GM12878 (cell line): Measurements from ENCODE around the gene PCDH15. TPM values are rescaled to one million over a fixed set of nuclear protein-coding genes. Genes with fewer than 3 reads are reported as not detected.

Source experiments
- ATF7 ChIP-seq: fragments of 450-650 bp; IDR thresholded peaks from 2 replicates; pipeline ENCODE4 v1.6.1; 2016; ENCODE audit warnings: low read depth, mild to moderate bottlenecking
- BACH1 ChIP-seq: fragments of 450-650 bp; IDR thresholded peaks from 2 replicates; pipeline ENCODE4 v1.6.1; 2017; ENCODE audit warnings: mild to moderate bottlenecking, borderline replicate concordance
- BCL11A ChIP-seq: IDR thresholded peaks from 2 replicates; pipeline ENCODE4 v1.6.1; 2011; ENCODE audit warnings: low read depth, low read length
- CBFB ChIP-seq: IDR thresholded peaks from 2 replicates; pipeline ENCODE4 v1.6.1; 2016; ENCODE audit warnings: antibody characterized with exemption, low read depth
- CREB1 ChIP-seq: IDR thresholded peaks from 2 replicates; pipeline ENCODE4 v1.6.1; 2012; ENCODE audit warnings: low read depth, mild to moderate bottlenecking, inconsistent platforms
- ETV6 ChIP-seq, 2 experiments: fragments of 450-650 bp in 1 of 2; IDR thresholded peaks in 1 of 2; conservative IDR thresholded peaks in 1 of 2; 2 replicates each; pipeline ENCODE4 v1.6.1; 2014; ENCODE audit warnings: antibody characterized with exemption in 1 of 2, borderline replicate concordance in 1 of 2, low read depth in 1 of 2, mild to moderate bottlenecking in 1 of 2, moderate library complexity in 1 of 2
- FOS ChIP-seq: IDR thresholded peaks from 3 replicates; pipeline ENCODE4 v1.6.1; 2011; ENCODE audit warnings: borderline replicate concordance; ENCODE audit not compliant: insufficient read length; ENCODE audit errors: extremely low read depth
- IKZF2 ChIP-seq, 2 experiments: fragments of 450-650 bp; IDR thresholded peaks; 2 replicates each; pipeline ENCODE4 v1.6.1; 2017; ENCODE audit warnings: mild to moderate bottlenecking in 2 of 2, moderate library complexity in 2 of 2
- JUNB ChIP-seq: IDR thresholded peaks from 2 replicates; pipeline ENCODE4 v1.6.1; 2016; ENCODE audit warnings: antibody characterized with exemption, mild to moderate bottlenecking
- JUND ChIP-seq: IDR thresholded peaks from 2 replicates; pipeline ENCODE4 v1.6.1; 2012; ENCODE audit warnings: low read depth, mild to moderate bottlenecking, low read length, improper control_type of control experiment, moderate library complexity
- MEF2B ChIP-seq: fragments of 450-650 bp; IDR thresholded peaks from 2 replicates; pipeline ENCODE4 v1.6.1; 2018; ENCODE audit warnings: mild to moderate bottlenecking, moderate library complexity; ENCODE audit not compliant: partially characterized antibody, poor library complexity, severe bottlenecking
- MTA3 ChIP-seq: IDR thresholded peaks from 2 replicates; pipeline ENCODE4 v1.6.1; 2012; ENCODE audit warnings: low read length, inconsistent platforms, borderline replicate concordance
- NBN ChIP-seq: fragments of 450-650 bp; IDR thresholded peaks from 2 replicates; pipeline ENCODE4 v1.6.1; 2016
- NFYB ChIP-seq: IDR thresholded peaks from 2 replicates; pipeline ENCODE4 v1.6.1; 2011; ENCODE audit warnings: low read depth, mild to moderate bottlenecking, low read length, improper control_type of control experiment, moderate library complexity; ENCODE audit not compliant: insufficient read depth
- SREBF1 ChIP-seq: IDR thresholded peaks from 2 replicates; pipeline ENCODE4 v1.6.1; 2012; ENCODE audit warnings: mild to moderate bottlenecking, low read length
- SRF ChIP-seq, 2 experiments: IDR thresholded peaks; 2 replicates each; pipeline ENCODE4 v1.6.1; 2011; ENCODE audit warnings: low read depth in 2 of 2, low read length in 2 of 2, mild to moderate bottlenecking in 1 of 2, moderate library complexity in 1 of 2
- ZBED1 ChIP-seq: IDR thresholded peaks from 2 replicates; pipeline ENCODE4 v1.6.1; 2016; ENCODE audit warnings: borderline replicate concordance
- ZNF217 ChIP-seq: fragments of 450-650 bp; IDR thresholded peaks from 2 replicates; pipeline ENCODE4 v1.6.1; 2017; ENCODE audit warnings: antibody characterized with exemption, mild to moderate bottlenecking
- ZZZ3 ChIP-seq: IDR thresholded peaks from 2 replicates; pipeline ENCODE4 v1.6.1; 2011; ENCODE audit warnings: low read depth; ENCODE audit not compliant: control insufficient read depth, insufficient read length
- polyA plus RNA-seq, 11 experiments: library from polyadenylated mRNA; depleted of rRNA in 4 of 11; unstranded in 6 of 11; stranded (reverse) in 5 of 11; fragments of >200 nt; fragmentation: Nextera tagmentation in 4 of 11; fragmentation: Illumina TruSeq in 1 of 11; extraction: Ambion mirVana in 4 of 11; extraction: Trizol in 1 of 11; gene quantifications; 1 replicate in 1 of 11; 2 replicates in 10 of 11; pipeline versions ENCODE4 v1.2.1 to v1.2.3, GENCODE V29; 2011 to 2016; ENCODE audit warnings: inconsistent platforms in 2 of 11, missing spikeins in 2 of 11, low read depth in 1 of 11
- total RNA-seq, 4 experiments: library from RNA; depleted of rRNA in 3 of 4; stranded (reverse); fragments of >200 nt in 3 of 4; fragmentation: Illumina TruSeq in 1 of 4; extraction: Trizol in 1 of 4; gene quantifications; 2 replicates each; pipeline versions ENCODE4 v1.2.1 to v1.2.3, GENCODE V29; 2013 to 2021
- TF ChIP-seq, protein P1 (sequence below): IDR thresholded peaks from 2 replicates; pipeline ENCODE4 v1.6.1; 2012; ENCODE audit warnings: low read depth, low read length, improper control_type of control experiment
- TF ChIP-seq, protein P2 (sequence below): fragments of 450-650 bp; IDR thresholded peaks from 2 replicates; pipeline ENCODE4 v1.6.1; 2017; ENCODE audit warnings: low read depth, mild to moderate bottlenecking, moderate library complexity
- TF ChIP-seq, protein P3 (sequence below): fragments of 450-650 bp; IDR thresholded peaks from 2 replicates; pipeline ENCODE4 v1.6.1; 2016; ENCODE audit warnings: mild to moderate bottlenecking, moderate library complexity, borderline replicate concordance
- TF ChIP-seq, protein P4 (sequence below): IDR thresholded peaks from 2 replicates; pipeline ENCODE4 v1.6.1; 2011; ENCODE audit warnings: low read depth, mild to moderate bottlenecking, low read length, moderate library complexity, borderline replicate concordance; ENCODE audit errors: extremely low read depth
- TF ChIP-seq, protein P5 (sequence below): IDR thresholded peaks from 2 replicates; pipeline ENCODE4 v1.6.1; 2011; ENCODE audit warnings: low read depth, low read length, improper control_type of control experiment, borderline replicate concordance

The PCDH15 gene
- total and polyA plus RNA-seq, 10 of the 15 experiments (the other 5 are each of a cell fraction or from before 2014, with no cell fraction given), result 0.03 to 0.52 (median 0.07) TPM; not detected in 6

DNA sequence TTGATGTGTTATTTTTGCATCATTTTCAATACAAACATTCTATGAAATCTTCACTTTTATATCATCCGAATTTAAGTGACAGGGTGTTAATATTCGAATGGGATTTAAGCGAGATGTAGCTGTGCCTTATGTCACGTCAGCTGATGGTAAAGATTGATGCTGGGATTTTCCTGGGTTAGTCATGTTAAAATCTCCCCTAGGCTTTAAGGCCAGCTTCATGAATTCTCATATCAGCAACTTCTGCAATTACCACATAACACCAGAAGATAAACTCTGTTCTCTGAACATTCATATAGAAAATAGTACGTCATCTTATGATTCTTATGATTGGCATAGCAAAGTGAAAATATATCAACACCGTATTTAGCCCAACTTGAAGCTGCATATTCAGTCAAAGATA is 669.2 kb downstream of the PCDH15 start (continued):
- TF ChIP-seq NBN, result 0 out of 2 replicates have a peak, but pooled peaks have one; percentile 23
- TF ChIP-seq BACH1, result no peak; the same call in 1 of the 2 replicates
- TF ChIP-seq NFYB, result no peak
- TF ChIP-seq IKZF2 (IDR thresholded peaks at IDR 0.05), result peak; percentile 70 to 78; a peak in 3 of 4 replicates
- peak; percentile 97 for TF ChIP-seq ATF7
- no peak for TF ChIP-seq SRF (IDR thresholded peaks at IDR 0.05; ENCODE audit: low read depth in 2 of 2, low read length in 2 of 2)
- no peak for TF ChIP-seq ZZZ3
- TF ChIP-seq, protein P1, sequence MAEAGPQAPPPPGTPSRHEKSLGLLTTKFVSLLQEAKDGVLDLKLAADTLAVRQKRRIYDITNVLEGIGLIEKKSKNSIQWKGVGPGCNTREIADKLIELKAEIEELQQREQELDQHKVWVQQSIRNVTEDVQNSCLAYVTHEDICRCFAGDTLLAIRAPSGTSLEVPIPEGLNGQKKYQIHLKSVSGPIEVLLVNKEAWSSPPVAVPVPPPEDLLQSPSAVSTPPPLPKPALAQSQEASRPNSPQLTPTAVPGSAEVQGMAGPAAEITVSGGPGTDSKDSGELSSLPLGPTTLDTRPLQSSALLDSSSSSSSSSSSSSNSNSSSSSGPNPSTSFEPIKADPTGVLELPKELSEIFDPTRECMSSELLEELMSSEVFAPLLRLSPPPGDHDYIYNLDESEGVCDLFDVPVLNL, result no peak
- peak; percentile 48 for TF ChIP-seq MEF2B
- TF ChIP-seq, protein P2, sequence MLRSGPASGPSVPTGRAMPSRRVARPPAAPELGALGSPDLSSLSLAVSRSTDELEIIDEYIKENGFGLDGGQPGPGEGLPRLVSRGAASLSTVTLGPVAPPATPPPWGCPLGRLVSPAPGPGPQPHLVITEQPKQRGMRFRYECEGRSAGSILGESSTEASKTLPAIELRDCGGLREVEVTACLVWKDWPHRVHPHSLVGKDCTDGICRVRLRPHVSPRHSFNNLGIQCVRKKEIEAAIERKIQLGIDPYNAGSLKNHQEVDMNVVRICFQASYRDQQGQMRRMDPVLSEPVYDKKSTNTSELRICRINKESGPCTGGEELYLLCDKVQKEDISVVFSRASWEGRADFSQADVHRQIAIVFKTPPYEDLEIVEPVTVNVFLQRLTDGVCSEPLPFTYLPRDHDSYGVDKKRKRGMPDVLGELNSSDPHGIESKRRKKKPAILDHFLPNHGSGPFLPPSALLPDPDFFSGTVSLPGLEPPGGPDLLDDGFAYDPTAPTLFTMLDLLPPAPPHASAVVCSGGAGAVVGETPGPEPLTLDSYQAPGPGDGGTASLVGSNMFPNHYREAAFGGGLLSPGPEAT, result peak; percentile 96
- 0 out of 2 replicates have a peak, but pooled peaks have one; percentile 12 for TF ChIP-seq ZNF217
- TF ChIP-seq, protein P3, sequence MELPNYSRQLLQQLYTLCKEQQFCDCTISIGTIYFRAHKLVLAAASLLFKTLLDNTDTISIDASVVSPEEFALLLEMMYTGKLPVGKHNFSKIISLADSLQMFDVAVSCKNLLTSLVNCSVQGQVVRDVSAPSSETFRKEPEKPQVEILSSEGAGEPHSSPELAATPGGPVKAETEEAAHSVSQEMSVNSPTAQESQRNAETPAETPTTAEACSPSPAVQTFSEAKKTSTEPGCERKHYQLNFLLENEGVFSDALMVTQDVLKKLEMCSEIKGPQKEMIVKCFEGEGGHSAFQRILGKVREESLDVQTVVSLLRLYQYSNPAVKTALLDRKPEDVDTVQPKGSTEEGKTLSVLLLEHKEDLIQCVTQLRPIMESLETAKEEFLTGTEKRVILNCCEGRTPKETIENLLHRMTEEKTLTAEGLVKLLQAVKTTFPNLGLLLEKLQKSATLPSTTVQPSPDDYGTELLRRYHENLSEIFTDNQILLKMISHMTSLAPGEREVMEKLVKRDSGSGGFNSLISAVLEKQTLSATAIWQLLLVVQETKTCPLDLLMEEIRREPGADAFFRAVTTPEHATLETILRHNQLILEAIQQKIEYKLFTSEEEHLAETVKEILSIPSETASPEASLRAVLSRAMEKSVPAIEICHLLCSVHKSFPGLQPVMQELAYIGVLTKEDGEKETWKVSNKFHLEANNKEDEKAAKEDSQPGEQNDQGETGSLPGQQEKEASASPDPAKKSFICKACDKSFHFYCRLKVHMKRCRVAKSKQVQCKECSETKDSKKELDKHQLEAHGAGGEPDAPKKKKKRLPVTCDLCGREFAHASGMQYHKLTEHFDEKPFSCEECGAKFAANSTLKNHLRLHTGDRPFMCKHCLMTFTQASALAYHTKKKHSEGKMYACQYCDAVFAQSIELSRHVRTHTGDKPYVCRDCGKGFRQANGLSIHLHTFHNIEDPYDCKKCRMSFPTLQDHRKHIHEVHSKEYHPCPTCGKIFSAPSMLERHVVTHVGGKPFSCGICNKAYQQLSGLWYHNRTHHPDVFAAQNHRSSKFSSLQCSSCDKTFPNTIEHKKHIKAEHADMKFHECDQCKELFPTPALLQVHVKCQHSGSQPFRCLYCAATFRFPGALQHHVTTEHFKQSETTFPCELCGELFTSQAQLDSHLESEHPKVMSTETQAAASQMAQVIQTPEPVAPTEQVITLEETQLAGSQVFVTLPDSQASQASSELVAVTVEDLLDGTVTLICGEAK, result no peak
- peak; percentile 94 for TF ChIP-seq JUNB
- TF ChIP-seq BCL11A, result peak; percentile 82
- TF ChIP-seq SREBF1, result no peak
- TF ChIP-seq CBFB, result 0 out of 2 replicates have a peak, but pooled peaks have one; percentile 42
- TF ChIP-seq, protein P4, sequence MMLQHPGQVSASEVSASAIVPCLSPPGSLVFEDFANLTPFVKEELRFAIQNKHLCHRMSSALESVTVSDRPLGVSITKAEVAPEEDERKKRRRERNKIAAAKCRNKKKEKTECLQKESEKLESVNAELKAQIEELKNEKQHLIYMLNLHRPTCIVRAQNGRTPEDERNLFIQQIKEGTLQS, result no peak
- no peak for TF ChIP-seq FOS
- TF ChIP-seq ETV6 (conservative IDR thresholded peaks at IDR 0.05 in 1 of 2, IDR thresholded peaks at IDR 0.05 in 1 of 2; ENCODE audit: borderline replicate concordance in 1 of 2, low read depth in 1 of 2), result no peak; a peak in 1 of 4 replicates
- TF ChIP-seq ZBED1, result peak; percentile 65; the same call in 1 of the 2 replicates
- no peak for TF ChIP-seq JUND
- TF ChIP-seq MTA3, result no peak; the same call in 1 of the 2 replicates
- TF ChIP-seq, protein P5, sequence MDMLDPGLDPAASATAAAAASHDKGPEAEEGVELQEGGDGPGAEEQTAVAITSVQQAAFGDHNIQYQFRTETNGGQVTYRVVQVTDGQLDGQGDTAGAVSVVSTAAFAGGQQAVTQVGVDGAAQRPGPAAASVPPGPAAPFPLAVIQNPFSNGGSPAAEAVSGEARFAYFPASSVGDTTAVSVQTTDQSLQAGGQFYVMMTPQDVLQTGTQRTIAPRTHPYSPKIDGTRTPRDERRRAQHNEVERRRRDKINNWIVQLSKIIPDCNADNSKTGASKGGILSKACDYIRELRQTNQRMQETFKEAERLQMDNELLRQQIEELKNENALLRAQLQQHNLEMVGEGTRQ, result no peak; the same call in 1 of the 2 replicates
- TF ChIP-seq CREB1, result 0 out of 2 replicates have a peak, but pooled peaks have one; percentile 37
